ENCODE data around the gene ETFA. TPM values are rescaled to one million over a fixed set of nuclear protein-coding genes. Genes with fewer than 3 reads are reported as not detected.

The ETFA gene
- total RNA-seq, 3 donors from 2014 or later, result 172 to 286 (median 213) TPM

- no peak for ATAC-seq
- TF ChIP-seq CTCF (IDR thresholded peaks at IDR 0.05), result no peak
- H3K4me3 ChIP-seq, result no peak overlapping the region
- DNase-seq, result peak in 1 of 3 donors; percentile 51
- H3K36me3 ChIP-seq (ENCODE audit: low read depth), result no peaks in the 10 kb centered on the region
- H3K4me1 ChIP-seq (ENCODE audit: low read depth), result peaks cover 45% of the 10 kb centered on the region
- no peaks in the 10 kb centered on the region for H3K9me3 ChIP-seq
- intact Hi-C loops (cut with DNase I, micrococcal nuclease), result no loop called here
These were observed 30.8 kb upstream of the ETFA start for GRCh38 chr15:76342058-76342381.

- ATAC-seq (peak; percentile 17), DNase-seq (peak in 2 of 3 donors; percentile 30 to 66)
- Histone ChIP-seq H3K4me3 (no peak overlapping the region), H3K36me3 (ENCODE audit: low read depth) (no peaks in the 10 kb centered on the region), H3K4me1 (ENCODE audit: low read depth) (peaks cover 43% of the 10 kb centered on the region), H3K9me3 (no peaks in the 10 kb centered on the region)
- intact Hi-C loops (cut with DNase I, micrococcal nuclease), result no loop called here
- TF ChIP-seq CTCF (IDR thresholded peaks at IDR 0.05), result no peak
These were observed 30.2 kb upstream of the ETFA start for GRCh38 chr15:76341366-76342057.

- Histone ChIP-seq H3K9me3 (no peaks in the 10 kb centered on the region), H3K4me3 (no peak overlapping the region), H3K36me3 (ENCODE audit: low read depth) (no peaks in the 10 kb centered on the region), H3K4me1 (ENCODE audit: low read depth) (peaks cover 49% of the 10 kb centered on the region)
- peak; percentile 50 for ATAC-seq
- intact Hi-C loops (cut with DNase I, micrococcal nuclease), result no loop called here
- no peak for TF ChIP-seq CTCF (IDR thresholded peaks at IDR 0.05)
- DNase-seq, result peak; percentile 46 to 75 (median 67)
These were observed 29.6 kb upstream of the ETFA start for GRCh38 chr15:76340803-76341365.

- intact Hi-C loops (cut with DNase I, micrococcal nuclease), result no loop called here
- peaks cover 52% of the 10 kb centered on the region for H3K4me1 ChIP-seq (ENCODE audit: low read depth)
- peak; percentile 18 for ATAC-seq
These were observed 29.0 kb upstream of the ETFA start for GRCh38 chr15:76340198-76340802.

More at GRCh38 chr15:76340198-76340802, 29.0 kb upstream of the ETFA start:
- H3K4me3 ChIP-seq, result no peak overlapping the region
- TF ChIP-seq CTCF (IDR thresholded peaks at IDR 0.05), result no peak
- H3K36me3 ChIP-seq (ENCODE audit: low read depth), result no peaks in the 10 kb centered on the region
- no peaks in the 10 kb centered on the region for H3K9me3 ChIP-seq
- DNase-seq, result peak in 2 of 3 donors; percentile 46 to 64

Measured in mucosa of descending colon (tissue), 3 donors.